NCI-H2196 (cell line): ENCODE data around the gene AIDA.
A peak's percentile ranks its signal among the peaks of the same experiment; 100 is the strongest.

ENCODE experiments used
- DNase-seq: peaks from one replicate; lab custom pipeline; 2025; ENCODE audit not compliant: unreplicated experiment; lab: John Stamatoyannopoulos, UW

Gene AIDA

DNA sequence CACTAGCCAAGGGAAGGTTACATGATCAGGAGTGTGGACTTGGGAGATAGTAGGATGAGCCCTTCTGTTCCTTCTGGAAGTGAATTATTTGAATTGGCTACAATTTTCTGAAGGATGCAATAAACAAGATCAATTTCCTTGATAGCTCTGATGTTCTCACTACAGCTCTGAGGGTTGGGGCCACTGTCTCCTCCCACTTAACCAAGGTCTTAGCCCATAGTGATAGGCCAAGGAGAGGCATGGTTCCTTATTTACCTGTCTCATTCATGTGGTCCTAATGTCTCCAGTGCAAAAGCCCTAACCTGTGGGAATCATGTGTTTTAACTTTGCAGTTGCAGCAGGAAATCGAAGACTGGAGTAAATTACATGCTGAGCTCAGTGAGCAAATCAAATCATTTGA is 59.6 kb downstream of the AIDA start:
- no peak for DNase-seq

GRCh38 chr1:222644636-222644980 is 67.7 kb downstream of the AIDA start:
- DNase-seq: no peak

- DNase-seq: peak; percentile 98
Observed at GRCh38 chr1:222643938-222644635, 68.2 kb downstream of the AIDA start.

DNA sequence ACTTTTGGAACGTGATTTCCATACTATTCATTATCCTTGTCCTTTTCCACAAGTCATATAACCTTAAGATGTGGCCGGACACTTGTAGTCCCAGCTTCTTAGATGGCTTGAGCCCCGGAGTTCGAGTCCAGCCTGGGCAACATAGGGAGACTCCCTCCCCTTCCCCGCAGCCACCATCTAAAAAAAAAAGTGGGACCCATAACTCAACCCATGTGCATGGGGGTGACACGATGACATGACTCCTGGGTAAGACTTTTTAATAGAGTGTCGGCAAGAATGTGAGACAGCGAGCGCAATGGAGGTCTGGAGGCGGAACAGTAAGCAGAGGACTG is 68.7 kb downstream of the AIDA start:
- DNase-seq: peak; percentile 41

DNA sequence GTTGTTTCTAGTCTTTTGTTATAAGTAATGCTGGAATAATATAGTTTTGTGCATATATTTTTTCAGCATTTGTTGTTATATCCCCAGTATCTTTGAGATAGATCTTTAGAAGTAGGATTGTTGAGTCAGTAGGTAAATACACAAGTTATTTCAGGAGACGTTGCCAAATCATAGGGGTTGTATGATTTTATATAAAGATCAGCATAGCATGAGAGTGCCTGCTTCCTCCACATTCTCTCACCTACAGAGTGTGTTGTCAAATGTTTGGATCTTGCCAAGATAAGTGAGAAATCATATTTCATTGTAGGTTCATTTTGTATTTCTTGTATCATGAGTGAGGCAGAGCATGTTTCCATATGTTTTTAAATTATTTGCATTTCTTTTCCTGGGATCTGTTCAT is 69.8 kb downstream of the AIDA start:
- no peak for DNase-seq

- DNase-seq: no peak
Observed at GRCh38 chr1:222641269-222641948, 70.9 kb downstream of the AIDA start.

DNA sequence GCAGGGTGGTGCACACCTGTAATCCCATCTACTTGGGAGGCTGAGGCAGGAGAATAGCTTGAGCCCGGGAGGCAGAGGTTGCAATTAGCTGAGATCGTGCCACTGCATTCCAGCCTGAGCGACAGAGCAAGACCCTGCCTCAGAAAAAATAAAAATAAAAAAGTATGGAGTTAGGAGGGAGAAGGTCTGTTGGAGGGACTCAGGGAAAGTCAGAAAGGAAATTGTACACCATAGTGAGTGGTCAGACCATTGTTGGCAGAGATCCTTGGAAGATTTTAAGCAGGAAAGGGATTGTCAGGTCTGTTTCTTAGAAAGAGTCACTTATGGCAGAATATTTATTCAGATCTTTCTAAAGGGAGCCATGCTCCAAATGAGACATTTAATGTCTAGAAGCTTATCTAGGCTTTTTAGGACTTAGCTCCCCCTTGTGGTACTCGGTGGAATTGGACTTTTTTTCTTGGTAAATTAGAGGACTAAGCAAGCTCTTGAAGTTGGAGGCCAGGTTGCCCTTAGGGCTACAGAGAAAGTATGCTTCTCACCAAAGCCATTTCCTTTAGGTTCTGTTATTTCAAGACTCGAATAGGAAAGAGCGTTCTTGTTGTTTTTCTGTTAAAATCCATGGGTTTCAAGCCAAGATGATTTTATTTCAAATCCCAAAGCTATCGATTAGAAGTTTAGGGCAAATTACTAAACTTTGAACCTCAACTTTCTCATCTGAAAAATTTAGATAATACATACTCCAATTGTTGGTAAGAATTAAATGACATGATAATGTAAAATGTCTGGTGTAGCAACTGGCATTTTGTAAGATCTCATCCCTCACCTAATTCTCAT is 77.9 kb downstream of the AIDA start:
- peak; percentile 90 for DNase-seq

- no peak for DNase-seq
Observed at GRCh38 chr1:222632749-222633148, 79.5 kb downstream of the AIDA start.

- no peak for DNase-seq
Observed at GRCh38 chr1:222631611-222632208, 80.6 kb downstream of the AIDA start.

- DNase-seq: no peak
Observed at GRCh38 chr1:222629921-222630535, 82.3 kb downstream of the AIDA start.

- DNase-seq: no peak
Observed at GRCh38 chr1:222627232-222627631, 85.1 kb downstream of the AIDA start.

GRCh38 chr1:222624214-222624613 is 88.1 kb downstream of the AIDA start:
- no peak for DNase-seq

- no peak for DNase-seq
Observed at GRCh38 chr1:222623458-222623857, 88.8 kb downstream of the AIDA start.

GRCh38 chr1:222622765-222623164 is 89.5 kb downstream of the AIDA start:
- DNase-seq: no peak

GRCh38 chr1:222620566-222620965 is 91.7 kb downstream of the AIDA start:
- no peak for DNase-seq

DNA sequence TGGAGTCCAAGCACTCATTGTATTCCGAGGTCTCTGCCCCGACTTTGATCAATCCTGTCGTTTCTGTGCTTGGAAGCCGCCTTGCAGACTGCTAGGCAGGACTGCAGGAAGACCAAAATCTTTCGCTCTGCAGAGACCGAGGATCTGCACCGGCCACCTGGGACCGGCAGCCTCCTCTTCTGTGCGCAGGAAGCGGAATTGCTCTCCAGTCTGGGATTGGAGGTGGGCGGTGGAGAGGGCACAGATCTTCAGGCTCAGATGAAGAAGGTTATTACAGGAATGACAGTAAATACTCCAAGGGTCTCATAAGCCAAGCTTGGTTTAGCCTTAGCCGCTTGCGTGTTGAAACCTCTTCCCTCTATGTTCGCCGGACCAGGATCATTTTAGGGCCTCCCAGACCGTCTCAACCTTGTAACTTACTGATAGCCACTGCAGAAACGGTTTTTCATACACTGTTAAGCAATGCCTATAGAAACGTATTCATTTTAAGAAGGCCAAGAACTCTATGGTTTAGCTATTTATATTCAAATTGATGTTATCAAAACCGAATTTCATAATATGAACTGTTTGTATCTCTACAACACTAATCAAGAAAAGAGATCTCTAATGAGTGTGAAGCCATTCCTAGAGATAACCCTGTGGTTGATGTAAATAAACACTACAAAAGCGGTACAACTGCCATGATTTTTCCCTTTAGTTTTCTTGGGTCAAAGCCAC is 93.3 kb downstream of the AIDA start:
- DNase-seq: no peak
